Cerebellar nuclear complex (tissue), 1 donor: Measurements from ENCODE around the gene EPHB2.
"Not testable (repeated sequence)": the region's sequence is repeated elsewhere in the genome, so short reads cannot be mapped to it uniquely, and the experiment has no call there.

ENCODE experiments used
- DNase-seq, 2 experiments: peaks; one replicate each; lab custom pipeline; 2025; lab: John Stamatoyannopoulos, UW

The EPHB2 gene

DNA sequence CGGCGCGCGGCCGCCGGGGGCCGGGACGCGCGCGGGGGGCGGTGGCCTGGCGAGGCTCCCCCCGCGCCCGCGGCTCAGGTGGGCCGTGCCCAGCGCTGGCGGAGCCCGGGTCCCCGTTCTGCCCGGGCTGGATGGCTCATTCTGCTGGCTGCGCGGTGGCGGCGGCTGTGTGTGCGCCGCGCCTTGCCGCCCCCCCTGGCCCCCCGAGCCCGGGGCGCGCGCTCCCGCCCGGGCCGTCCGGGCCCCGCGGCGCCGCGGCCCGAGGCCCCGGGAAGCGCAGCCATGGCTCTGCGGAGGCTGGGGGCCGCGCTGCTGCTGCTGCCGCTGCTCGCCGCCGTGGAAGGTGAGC lies at the start of gene EPHB2:
EPHB2 (plus strand) TSS at position 139 of the 349 bp plus-strand sequence; CDS start at position 283, 144 bp downstream.
- no peak for DNase-seq

- DNase-seq, result no peak
Observed at GRCh38 chr1:22661880-22662279, 48.8 kb upstream of the EPHB2 start.

- no peak for DNase-seq
Observed at GRCh38 chr1:22662318-22662717, 48.3 kb upstream of the EPHB2 start.

GRCh38 chr1:22662986-22663408 lies 47.6 kb upstream of the EPHB2 start:
- DNase-seq, result no peak

- no peak for DNase-seq
Observed at GRCh38 chr1:22665752-22666151, 44.9 kb upstream of the EPHB2 start.

DNA sequence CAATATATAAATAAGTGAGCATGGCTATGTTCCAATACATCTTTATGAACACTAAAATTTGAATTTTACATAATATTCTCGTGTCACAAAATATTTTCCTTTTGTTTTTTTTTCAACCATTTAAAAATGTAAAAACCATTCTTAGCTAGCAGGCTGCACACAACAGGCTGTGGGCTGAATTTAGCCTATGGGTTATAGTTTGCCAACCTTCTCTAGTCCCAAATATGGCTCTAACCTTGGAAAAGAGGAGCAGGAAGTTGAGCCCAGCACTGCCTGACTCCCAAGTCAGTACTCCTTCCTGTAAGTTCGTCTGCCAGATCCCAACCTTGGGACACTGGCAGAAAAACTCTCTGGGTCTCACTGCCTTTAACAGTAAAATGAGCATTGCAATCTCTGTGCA lies 44.2 kb upstream of the EPHB2 start:
- no peak for DNase-seq

DNA sequence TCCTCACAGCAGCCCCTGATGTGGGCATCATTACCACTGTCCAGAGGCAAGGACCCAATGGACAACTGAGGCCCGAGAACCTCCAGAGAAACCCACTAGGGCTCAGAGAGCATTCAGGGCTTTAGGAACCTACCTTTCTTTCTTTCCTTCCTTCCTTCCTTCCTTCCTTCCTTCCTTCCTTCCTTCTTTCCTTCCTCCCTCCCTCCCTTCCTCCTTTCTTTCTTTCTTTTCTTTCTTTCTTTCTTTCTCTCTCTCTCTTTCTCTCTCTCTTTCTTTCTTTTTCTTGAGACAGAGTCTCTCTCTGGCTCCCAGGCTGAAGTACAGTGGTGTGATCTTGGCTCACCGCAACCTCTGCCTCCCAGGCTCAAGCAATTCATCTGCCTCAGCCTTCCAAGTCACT lies 41.8 kb upstream of the EPHB2 start:
- DNase-seq, result not testable (repeated sequence)

- no peak for DNase-seq
Observed at GRCh38 chr1:22670352-22670975, 40.2 kb upstream of the EPHB2 start.

DNA sequence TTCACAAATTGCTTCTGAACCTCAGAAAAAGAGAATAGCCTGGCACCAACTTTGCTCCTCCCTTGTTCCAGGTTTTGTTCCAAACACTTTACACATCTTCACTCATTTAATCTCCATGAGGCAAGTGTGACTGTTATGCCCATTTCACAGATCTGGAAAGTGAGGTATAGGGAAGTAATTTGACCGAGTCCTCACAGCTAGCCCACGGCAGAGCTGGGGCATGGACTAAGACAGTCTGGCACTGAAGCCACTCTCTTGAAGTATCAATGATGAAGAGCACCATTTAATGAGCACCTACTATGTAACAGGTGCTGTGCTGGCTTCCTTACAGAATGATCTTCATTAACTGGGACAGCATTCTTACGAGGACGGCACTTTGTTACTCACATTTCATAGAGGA lies 38.6 kb upstream of the EPHB2 start:
- no peak for DNase-seq

DNA sequence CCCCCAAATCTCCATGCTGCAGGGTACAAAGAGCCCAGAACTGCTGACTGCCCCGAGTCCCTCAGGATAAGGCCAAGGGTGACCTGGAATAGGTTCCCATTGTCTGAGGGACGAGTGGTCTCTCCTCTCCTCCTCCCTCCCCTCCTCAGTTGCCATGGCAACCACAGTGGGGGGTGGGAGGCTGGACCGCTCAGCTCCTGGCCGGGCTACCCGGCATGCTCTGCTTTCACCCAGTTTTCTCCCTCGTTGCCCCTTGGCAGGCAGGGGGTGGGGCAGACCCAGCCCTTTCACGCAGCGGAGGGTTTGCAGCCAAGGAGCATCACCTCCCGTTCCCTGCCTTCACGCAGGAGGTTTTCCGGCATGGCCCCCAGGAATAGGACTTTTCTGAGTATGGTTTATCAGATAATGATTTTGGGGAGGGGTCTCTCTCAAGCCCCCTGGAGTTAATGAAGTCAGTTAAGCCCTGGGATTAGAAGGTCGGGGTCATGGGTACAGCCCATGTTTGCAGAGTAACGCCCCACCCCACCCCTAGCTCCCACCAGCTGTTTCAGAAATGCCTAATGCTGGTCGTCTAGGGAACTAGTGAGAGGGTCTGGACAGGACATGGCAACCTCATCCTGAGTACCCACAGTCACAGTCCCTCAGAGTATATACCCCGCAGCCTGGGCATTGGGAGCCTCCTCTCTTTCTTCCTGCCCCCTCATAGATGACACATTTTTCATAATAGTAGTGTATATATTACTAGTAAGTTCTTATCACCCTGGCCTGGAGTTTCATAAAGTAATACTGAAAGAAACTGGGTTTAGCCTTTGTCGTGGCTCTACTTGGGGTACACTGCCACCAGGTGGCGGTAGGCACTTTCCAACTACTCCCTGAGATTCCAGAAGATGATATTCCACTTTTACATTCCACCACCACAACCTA lies 36.9 kb upstream of the EPHB2 start:
- no peak for DNase-seq

DNA sequence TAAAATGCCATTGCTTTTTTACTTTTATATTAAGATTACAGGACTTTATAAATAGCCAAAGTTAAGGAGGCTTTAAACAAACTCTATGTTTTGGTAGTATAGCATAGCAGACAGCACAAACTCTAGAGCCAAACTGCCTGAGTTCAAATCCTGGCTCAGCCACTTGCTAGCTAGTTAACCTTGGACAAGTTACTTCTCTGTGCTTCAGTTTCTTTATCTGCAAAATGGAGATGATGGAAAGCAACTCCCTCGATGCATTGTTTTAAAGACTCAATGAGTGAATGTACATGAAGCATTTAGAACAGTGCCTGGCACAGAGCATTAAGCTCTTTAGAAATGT lies 36.3 kb upstream of the EPHB2 start:
- DNase-seq, result no peak

- not testable (repeated sequence) for DNase-seq
Observed at GRCh38 chr1:22676151-22676550, 34.5 kb upstream of the EPHB2 start.

GRCh38 chr1:22676916-22677583 lies 33.6 kb upstream of the EPHB2 start:
- DNase-seq, result no peak

DNA sequence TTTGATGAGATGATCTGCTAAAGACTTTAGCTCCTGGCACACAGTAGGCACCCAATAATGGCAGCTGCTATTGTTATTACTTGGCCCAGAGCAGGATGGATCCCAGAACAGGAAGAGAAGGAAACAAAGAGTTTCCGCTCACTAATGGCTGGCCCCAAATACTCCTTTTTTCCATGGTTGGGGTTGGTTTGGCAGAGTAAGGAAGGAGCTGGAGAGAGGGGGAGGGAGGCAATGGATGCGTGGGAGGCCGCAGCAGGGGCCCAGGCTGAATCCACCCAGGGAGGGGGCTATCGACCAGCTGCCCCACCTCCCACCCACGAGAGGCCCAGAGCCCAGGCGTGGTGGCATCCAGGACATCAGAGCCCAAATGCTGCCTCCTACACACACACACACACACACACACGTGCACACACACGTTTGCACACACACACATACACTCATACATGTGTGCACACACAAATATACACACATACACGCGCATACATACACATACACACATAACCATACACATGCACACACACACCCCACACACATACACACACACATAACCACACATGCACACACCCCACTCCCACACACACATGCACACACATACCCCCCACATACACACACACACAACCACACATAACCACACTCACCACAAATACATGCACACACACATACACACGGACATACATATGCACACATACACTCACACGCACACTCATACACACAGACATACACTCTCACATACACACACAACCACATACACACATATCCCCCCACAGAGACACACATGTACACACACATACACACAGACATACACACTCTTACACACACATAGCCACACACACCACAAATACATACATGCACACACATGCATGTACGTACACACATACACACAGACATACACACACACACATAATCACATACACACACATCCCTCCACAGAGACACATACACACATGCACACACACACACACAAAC lies 32.4 kb upstream of the EPHB2 start:
- DNase-seq, result no peak

GRCh38 chr1:22680726-22681125 lies 29.9 kb upstream of the EPHB2 start:
- no peak for DNase-seq

DNA sequence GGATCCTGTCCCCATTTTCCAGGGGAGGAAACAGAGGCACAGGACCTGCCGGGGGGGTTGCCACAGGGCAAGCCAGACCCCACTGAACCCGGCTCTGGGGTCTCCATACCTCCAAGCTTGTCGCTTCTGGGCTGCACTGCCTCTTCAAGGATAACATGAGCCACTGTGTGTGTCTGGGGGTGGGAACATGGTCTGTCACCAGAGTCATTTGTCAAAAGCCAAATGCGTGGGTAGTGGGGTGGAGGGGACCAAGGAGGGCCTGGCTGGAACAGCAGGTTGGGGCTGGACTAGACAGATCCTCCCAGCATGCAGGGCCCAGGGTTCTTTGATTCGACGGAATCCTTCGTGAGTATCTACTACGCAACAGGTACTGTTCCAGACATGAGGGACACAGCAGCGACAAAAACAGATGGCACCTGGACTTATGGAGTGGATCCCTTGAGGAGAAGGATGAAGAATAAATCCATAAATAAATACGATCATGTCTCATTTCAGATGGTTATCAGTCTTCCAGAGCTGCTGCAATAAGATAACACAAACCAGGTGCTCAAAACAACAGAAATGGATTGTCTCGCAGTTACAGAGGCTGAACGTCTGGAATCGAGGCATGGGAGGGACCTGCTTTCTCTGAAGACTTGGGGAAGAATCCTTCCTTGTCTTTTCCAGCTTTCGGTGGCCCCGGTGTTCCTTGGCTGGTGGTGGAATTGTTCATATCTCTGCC lies 28.9 kb upstream of the EPHB2 start:
- no peak for DNase-seq

DNA sequence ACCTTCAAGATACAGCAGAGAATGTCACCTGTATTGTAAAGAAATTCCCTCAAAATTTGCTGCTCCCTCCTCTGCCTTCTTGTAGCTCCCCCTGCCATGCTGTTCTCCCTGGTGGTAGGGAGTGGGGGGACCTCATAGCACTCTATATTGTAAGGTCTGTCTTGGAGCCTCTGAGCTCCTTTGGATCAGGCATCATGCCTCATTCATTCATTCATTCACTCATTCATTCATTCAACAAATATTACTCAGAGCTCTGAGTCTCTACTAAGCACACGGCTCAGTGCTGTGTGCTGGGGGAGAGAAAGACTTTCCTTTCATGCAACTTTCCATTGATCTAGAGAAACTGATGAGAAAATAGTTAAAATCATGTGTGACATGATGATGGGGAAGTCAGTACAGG lies 27.1 kb upstream of the EPHB2 start:
- no peak for DNase-seq

DNA sequence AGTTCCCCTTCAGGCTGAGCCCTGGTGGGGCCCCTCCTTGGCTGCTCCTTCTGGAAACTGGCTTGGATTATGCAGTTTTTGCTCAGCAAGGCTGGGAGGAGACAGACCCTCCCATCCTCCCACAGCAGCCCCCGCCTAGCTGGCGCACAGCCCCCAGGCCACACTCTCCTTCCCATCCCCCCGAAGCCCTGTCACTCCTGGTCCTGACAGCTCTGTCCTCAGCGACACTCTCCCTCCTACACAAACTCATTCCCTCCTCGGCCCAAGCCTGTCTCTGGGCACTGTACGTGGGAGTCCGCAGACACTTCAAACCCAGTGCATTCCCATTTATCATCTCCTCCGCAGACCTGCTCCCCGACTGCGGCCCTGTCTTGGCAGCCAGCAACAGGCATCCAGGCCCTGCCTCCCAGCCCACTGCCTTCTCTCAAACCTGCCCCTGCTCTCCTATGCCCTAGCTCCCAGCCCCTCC lies 25.0 kb upstream of the EPHB2 start:
- no peak for DNase-seq

DNA sequence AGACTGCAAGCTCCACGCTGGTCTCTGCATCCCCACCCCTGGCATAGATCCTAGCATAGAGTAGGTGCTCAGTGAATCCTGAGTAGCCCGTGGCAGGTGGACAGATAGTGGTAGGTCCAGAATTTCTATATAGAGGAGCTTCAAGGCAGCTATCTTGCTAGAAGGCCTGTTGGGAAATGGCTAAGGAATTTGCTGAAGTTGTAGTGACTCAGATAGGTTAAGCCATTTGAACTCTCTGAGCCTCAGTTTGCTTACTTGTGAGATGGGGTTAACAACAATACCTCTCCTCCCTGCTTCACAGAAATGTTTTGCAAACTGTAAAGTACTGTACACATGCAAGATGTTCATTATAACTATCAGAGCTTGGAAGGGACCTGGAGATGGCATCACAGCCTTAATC lies 23.4 kb upstream of the EPHB2 start:
- DNase-seq, result no peak

DNA sequence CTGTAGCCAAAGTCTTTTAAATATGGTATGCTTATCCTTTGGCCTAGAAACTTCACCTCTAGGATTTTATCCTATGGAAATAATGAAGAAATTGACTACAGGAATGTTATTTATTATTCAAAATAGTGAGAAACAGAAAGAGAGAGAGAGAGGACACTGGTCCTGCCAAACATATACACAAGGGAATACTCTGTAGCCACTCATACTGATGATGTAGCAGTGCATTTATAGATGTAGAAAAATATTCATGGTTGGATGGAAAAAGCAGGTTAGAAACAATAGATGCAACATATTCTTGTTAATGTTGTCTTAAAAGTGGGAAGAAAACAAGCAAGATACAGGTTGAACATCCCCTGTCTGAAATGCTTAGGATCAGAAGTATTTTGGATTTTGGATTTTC lies 22.2 kb upstream of the EPHB2 start:
- no peak for DNase-seq

GRCh38 chr1:22689505-22689904 lies 21.1 kb upstream of the EPHB2 start:
- DNase-seq, result no peak
